Right cardiac atrium (tissue), 5 donors: ENCODE data around the gene COA7. TPM values are rescaled to one million over a fixed set of nuclear protein-coding genes. Genes with fewer than 3 reads are reported as not detected.
"Not testable (repeated sequence)": the region's sequence is repeated elsewhere in the genome, so short reads cannot be mapped to it uniquely, and the experiment has no call there.

ENCODE experiments used
- ATAC-seq, 2 donors: fragments of 200-7000 bp; cut with Tn5 transposase; one replicate each; pipeline versions ENCODE4 v1.8.0 to v1.9.1; 2020; ENCODE audit warnings: moderate library complexity in 2 of 2, mild to moderate bottlenecking in 1 of 2
- DNase-seq, 3 donors: peaks; one replicate each; pipeline ENCODE4 v3.0.0-alpha.2; 2020
- H3K27ac ChIP-seq: one replicate; pipeline ENCODE4 v1.5.1; 2013; ENCODE audit warnings: mild to moderate bottlenecking, low read length, control low read depth, moderate library complexity
- H3K27me3 ChIP-seq: one replicate; pipeline ENCODE4 v1.6.1; 2013; ENCODE audit not compliant: control insufficient read depth, insufficient read depth
- H3K4me1 ChIP-seq: one replicate; pipeline ENCODE4 v1.6.1; 2013; ENCODE audit warnings: low read length; ENCODE audit not compliant: control insufficient read depth, insufficient read depth
- H3K4me3 ChIP-seq: one replicate; pipeline ENCODE4 v1.5.1; 2013; ENCODE audit warnings: low read length, control low read depth
- H3K9me3 ChIP-seq: one replicate; pipeline ENCODE4 v1.6.1; 2013; ENCODE audit warnings: low read length; ENCODE audit not compliant: control insufficient read depth
- WGBS: extraction: QIAGEN DNeasy Blood & Tissue Kit; methylation state at CpG from one replicate; pipeline ENCODE4 v1.1.7; 2013; 5-methylcytosine and 5-hydroxymethylcytosine counted together
- intact Hi-C, 4 donors: fragments of 100-400 bp; cut with DNase I; formaldehyde crosslinking; loops; one replicate each; pipeline versions ENCODE4 v1.11.0 to v1.14.0; 2022 to 2023
- polyA plus RNA-seq: library from polyadenylated mRNA; stranded (reverse); fragments of 200-250 nt; gene quantifications from one replicate; pipeline ENCODE4 v1.2.3, GENCODE V29; 2013
- total RNA-seq, 4 donors: library from RNA; stranded (reverse); fragmentation: NEBNext Ultra II Directional; extraction: Animal tissue kit (Norgen Biotek cat#: 25700); gene quantifications; one replicate each; pipeline ENCODE4 v1.2.1, GENCODE V29; 2021
- donor health status: healthy with polysubstance abuse.
- donor health status: DM: no; HTN: yes; CAD: no.
- donor health status: DM: no; HTN: no; CAD: no.
- donor health status: DM: no; HTN: yes; CAD: no; lungs with severe emphysema.
- donor health status: DM: yes; HTN: yes; CAD: no.

The COA7 gene
- total and polyA plus RNA-seq, 5 donors, result 6.5 to 16.4 (median 15.2) TPM

GRCh38 chr1:52702886-52703787 is 5.0 kb upstream of the COA7 start:
- 4% methylated on average over 35 of the region's 35 CpGs for WGBS
- ATAC-seq, result peak; percentile 94 to 95
- Histone ChIP-seq H3K4me3 (peak overlapping the region; percentile 72), H3K27me3 (no peaks in the 10 kb centered on the region), H3K4me1 (no peaks in the 10 kb centered on the region), H3K27ac (peak overlapping the region; percentile 100), H3K9me3 (no peaks in the 10 kb centered on the region)
- peak; percentile 89 to 94 (median 93) for DNase-seq
- intact Hi-C loops, result loop anchor here in 1 of 4 donors (10.0 kb wide), 1 partner anchor 222 kb away; the partner anchor contains the start of genes ECHDC2 and SCP2

- H3K4me1 ChIP-seq, result no peaks in the 10 kb centered on the region
- 92% methylated on average over 7 of the region's 7 CpGs for WGBS
- H3K4me3 ChIP-seq, result no peak overlapping the region
- H3K27ac ChIP-seq, result no peak overlapping the region
- H3K9me3 ChIP-seq, result no peaks in the 10 kb centered on the region
- intact Hi-C loops, result loop anchor here in 1 of 4 donors (10.0 kb wide), 1 partner anchor 291 kb away; the partner anchor contains the start of genes ORC1 and PRPF38A
- no peaks in the 10 kb centered on the region for H3K27me3 ChIP-seq
- DNase-seq (no peak), ATAC-seq (no peak)
Measured at GRCh38 chr1:52695627-52696026, 2.5 kb downstream of the COA7 start.

GRCh38 chr1:52693843-52694242 is 4.3 kb downstream of the COA7 start:
- Histone ChIP-seq H3K4me3 (no peak overlapping the region), H3K9me3 (no peaks in the 10 kb centered on the region), H3K27ac (no peak overlapping the region), H3K27me3 (no peaks in the 10 kb centered on the region), H3K4me1 (no peaks in the 10 kb centered on the region)
- intact Hi-C loops, result loop anchor here in 1 of 4 donors (10.0 kb wide), 1 partner anchor 289 kb away; the partner anchor contains the start of genes ORC1 and PRPF38A
- no peak for ATAC-seq
- DNase-seq, result no peak
- 97% methylated on average over 1 of the region's 1 CpG for whole genome bisulfite sequencing

- H3K4me1 ChIP-seq, ATAC-seq, H3K27ac ChIP-seq, H3K9me3 ChIP-seq, DNase-seq, H3K27me3 ChIP-seq, H3K4me3 ChIP-seq: not testable (repeated sequence)
- intact Hi-C loops, result loop anchor here in 1 of 4 donors (10.0 kb wide), 1 partner anchor 289 kb away; the partner anchor contains the start of genes ORC1 and PRPF38A
- 96% methylated on average over 10 of the region's 10 CpGs for WGBS
Measured at GRCh38 chr1:52693351-52693750, 4.8 kb downstream of the COA7 start.

GRCh38 chr1:52692697-52693096 is 5.5 kb downstream of the COA7 start:
- no peak overlapping the region for H3K4me3 ChIP-seq
- H3K4me1 ChIP-seq, result no peaks in the 10 kb centered on the region
- no peaks in the 10 kb centered on the region for H3K27me3 ChIP-seq
- ATAC-seq, result no peak
- intact Hi-C loops, result loop anchor here in 1 of 4 donors (10.0 kb wide), 1 partner anchor 288 kb away; the partner anchor contains the start of genes ORC1 and PRPF38A
- DNase-seq, result no peak
- no peaks in the 10 kb centered on the region for H3K9me3 ChIP-seq
- WGBS, result 95% methylated on average over 4 of the region's 4 CpGs
- H3K27ac ChIP-seq, result no peak overlapping the region

GRCh38 chr1:52691821-52692220 is 6.3 kb downstream of the COA7 start:
- WGBS, result 97% methylated on average over 3 of the region's 3 CpGs
- no peak for ATAC-seq
- intact Hi-C loops, result loop anchor here in 1 of 4 donors (10.0 kb wide), 1 partner anchor 287 kb away; the partner anchor contains the start of genes ORC1 and PRPF38A

GRCh38 chr1:52686830-52687229 is 11.3 kb downstream of the COA7 start:
- Histone ChIP-seq H3K27ac (no peak overlapping the region), H3K4me1 (no peaks in the 10 kb centered on the region), H3K9me3 (no peaks in the 10 kb centered on the region), H3K4me3 (no peak overlapping the region), H3K27me3 (no peaks in the 10 kb centered on the region)
- intact Hi-C loops, result no loop called here
- ATAC-seq, result no peak
- 95% methylated on average over 5 of the region's 5 CpGs for WGBS
- DNase-seq, result no peak

More at GRCh38 chr1:52691821-52692220, 6.3 kb downstream of the COA7 start:
- H3K27me3 ChIP-seq, result no peaks in the 10 kb centered on the region
- no peak overlapping the region for H3K27ac ChIP-seq
- H3K4me1 ChIP-seq, result no peaks in the 10 kb centered on the region
- no peak overlapping the region for H3K4me3 ChIP-seq
- no peaks in the 10 kb centered on the region for H3K9me3 ChIP-seq
- no peak for DNase-seq

- DNase-seq (peak; percentile 56 to 85 (median 80)), ATAC-seq (peak; percentile 79 to 80)
- 60% methylated on average over 17 of the region's 17 CpGs for WGBS
- H3K27me3 ChIP-seq, H3K27ac ChIP-seq, H3K4me3 ChIP-seq, H3K9me3 ChIP-seq, intact Hi-C loops, H3K4me1 ChIP-seq: not testable (repeated sequence)
Measured at GRCh38 chr1:52686261-52686751, 11.8 kb downstream of the COA7 start.

GRCh38 chr1:52684545-52684944 is 13.6 kb downstream of the COA7 start:
- intact Hi-C loops, result no loop called here
- ATAC-seq (no peak), DNase-seq (no peak)
- WGBS, result 97% methylated on average over 1 of the region's 1 CpG
- no peaks in the 10 kb centered on the region for H3K27me3 ChIP-seq
- H3K9me3 ChIP-seq, result no peaks in the 10 kb centered on the region
- H3K27ac ChIP-seq, result no peak overlapping the region
- no peaks in the 10 kb centered on the region for H3K4me1 ChIP-seq
- no peak overlapping the region for H3K4me3 ChIP-seq

GRCh38 chr1:52683367-52683940 is 14.7 kb downstream of the COA7 start:
- WGBS, result 93% methylated on average over 4 of the region's 4 CpGs
- intact Hi-C loops, result no loop called here
- Histone ChIP-seq H3K9me3 (no peaks in the 10 kb centered on the region), H3K27ac (no peak overlapping the region), H3K4me1 (no peaks in the 10 kb centered on the region), H3K27me3 (no peaks in the 10 kb centered on the region), H3K4me3 (no peak overlapping the region)
- ATAC-seq, result no peak
- DNase-seq, result no peak

GRCh38 chr1:52681136-52681535 is 17.0 kb downstream of the COA7 start:
- WGBS, result 79% methylated on average over 4 of the region's 4 CpGs
- no peak for ATAC-seq
- no peak for DNase-seq

More at GRCh38 chr1:52681136-52681535, 17.0 kb downstream of the COA7 start:
- Histone ChIP-seq H3K9me3 (no peaks in the 10 kb centered on the region), H3K27ac (no peak overlapping the region), H3K27me3 (no peaks in the 10 kb centered on the region), H3K4me3 (no peak overlapping the region), H3K4me1 (peaks cover 6% of the 10 kb centered on the region)
- intact Hi-C loops, result no loop called here
